Activated CD8-positive, alpha-beta memory T cell treated with anti-CD3 and anti-CD28 coated beads for 24 hours (primary cell): Measurements from ENCODE around the gene C1orf56.

Experiments used
- DNase-seq: peaks from one replicate; pipeline ENCODE4 v3.0.0-alpha.2; 2020

C1orf56 gene

DNA sequence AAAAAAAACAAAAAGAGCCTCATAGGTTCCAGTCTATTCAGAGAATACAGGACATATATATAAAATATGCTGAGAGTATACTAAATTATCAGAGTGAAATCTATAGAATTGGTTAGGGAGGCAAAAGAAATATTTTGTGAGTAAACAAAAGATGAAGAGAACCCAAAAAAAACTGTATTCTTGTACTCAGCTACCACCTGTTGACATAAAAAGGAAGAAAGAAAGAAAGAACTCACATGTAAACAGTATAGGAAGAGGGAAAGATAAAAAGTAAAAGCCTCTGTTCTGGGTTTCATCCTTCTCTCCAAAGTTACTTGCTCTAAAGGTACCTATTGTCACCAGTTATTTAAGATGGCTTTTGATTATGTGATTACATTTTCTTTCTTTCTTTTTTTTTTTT is 21.1 kb upstream of the C1orf56 start:
- DNase-seq = no peak

DNA sequence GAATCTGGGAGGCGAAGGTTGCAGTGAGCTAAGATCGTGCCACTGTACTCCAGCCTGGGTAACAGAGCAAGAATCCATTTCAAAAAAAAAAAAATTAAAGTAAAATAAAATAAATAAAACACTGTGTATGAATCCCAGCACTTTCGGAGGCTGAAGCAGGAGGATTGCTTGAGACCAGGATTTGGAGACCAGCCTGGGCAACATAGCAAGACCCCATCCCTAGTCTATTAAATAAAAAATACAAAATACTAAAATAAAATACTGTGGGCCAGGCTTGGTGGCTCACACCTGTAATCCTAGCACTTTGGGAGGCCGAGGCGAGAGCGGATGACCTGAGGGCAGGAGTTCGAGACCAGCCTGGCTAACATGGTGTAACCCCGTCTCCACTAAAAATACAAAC is 15.4 kb upstream of the C1orf56 start:
- DNase-seq = no peak

DNA sequence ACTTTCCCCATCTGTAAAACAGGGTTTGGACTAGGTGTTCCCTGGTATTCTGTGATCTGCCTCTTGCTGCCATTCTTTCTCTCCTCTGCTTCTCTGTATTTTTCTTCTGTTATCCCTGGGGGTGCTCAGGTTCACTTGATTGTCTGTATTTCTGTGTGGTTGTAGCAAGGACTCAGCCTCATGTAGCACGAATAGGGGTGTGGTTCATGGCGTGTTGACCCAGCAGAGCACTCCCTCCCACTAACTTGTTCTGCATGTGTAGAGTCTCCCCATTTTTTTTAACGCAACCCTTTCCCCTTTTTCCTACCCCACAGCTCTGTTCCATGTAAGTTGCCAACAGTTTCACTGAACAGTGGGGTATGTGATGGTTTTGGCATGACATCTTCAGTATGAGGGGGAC is 12.4 kb upstream of the C1orf56 start:
- no peak for DNase-seq

DNA sequence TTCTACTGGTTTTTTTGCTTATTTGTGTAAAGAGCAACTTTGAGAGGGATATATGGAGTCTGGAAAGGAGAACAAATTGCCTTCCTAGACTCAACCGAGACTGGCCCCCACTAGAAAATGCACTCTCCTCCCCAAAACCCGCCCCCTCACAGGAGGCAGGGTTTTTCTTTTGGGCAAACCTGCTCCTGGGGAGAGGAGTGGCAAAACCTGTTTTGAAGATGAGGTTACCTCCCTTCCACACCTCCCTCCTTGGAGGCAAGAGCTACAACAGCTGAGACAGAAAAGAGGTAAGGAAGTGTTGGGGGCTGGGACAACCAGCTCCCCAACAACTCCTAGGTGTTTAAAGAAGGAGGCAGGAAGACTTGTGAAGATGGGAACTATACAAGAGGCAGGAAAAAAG is 11.2 kb upstream of the C1orf56 start, which contains the start of gene BNIPL:
Gene BNIPL, plus strand, starts transcription at position 231 of the 400 bp plus-strand sequence. Its CDS starts 140 bp downstream, at position 371.
- no peak for DNase-seq

DNA sequence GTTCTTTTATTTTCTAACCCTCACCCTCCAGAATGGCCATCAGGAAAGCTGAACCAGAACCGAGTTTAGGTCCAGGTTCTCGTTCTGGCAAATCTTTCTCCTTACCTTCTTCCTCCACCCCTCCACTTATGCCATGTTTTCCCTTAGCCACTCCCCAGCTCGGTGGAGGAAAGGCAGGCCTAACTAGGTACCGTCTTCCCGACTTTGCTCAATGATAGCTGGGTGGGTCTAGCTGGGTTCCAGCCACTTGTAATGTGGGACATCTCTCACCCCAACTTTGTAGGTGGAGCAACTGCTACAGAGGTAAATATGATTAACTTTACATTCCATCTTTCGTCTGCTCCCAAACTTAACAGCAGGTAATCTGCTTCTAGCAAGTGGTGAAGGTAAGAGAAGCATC is 10.5 kb upstream of the C1orf56 start:
- DNase-seq = no peak

DNA sequence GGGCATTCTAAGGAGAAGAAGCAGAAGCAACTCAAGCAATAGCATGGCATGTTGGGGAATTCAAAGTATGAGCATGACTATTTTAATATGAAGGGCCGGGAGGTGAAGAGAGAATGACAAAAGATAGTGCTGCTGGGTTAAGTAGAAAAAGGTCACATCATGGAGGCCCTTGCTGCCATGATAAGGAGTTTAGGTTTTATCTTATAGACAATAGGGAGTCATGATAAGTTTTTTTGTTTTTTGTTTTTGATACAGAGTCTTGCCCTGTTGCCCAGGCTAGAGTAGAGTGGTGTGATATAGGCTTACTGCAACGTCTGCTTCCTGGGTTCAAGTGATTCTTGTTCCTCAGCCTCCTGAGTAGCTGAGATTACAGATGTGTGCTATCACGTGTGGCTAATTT is 8.0 kb upstream of the C1orf56 start:
- no peak for DNase-seq

DNA sequence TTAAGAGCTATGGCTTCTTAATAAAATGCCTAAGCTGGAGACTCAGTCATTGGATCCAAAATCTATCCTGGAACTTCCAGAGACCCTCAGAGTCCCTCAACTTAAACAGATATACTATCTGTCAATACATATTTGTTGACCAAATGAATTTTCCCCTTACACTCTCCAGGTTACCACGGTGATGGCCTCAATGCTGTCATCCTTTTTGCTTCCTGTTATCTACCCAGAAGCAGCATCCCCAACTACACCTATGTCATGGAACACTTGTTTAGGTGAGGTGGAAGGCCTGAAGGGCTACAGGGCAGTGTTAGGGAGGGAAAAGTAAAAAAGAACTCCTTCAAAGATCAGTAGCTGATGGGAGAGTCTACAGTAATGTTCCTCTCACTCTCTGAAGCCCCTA is 4.4 kb upstream of the C1orf56 start:
- no peak for DNase-seq

DNA sequence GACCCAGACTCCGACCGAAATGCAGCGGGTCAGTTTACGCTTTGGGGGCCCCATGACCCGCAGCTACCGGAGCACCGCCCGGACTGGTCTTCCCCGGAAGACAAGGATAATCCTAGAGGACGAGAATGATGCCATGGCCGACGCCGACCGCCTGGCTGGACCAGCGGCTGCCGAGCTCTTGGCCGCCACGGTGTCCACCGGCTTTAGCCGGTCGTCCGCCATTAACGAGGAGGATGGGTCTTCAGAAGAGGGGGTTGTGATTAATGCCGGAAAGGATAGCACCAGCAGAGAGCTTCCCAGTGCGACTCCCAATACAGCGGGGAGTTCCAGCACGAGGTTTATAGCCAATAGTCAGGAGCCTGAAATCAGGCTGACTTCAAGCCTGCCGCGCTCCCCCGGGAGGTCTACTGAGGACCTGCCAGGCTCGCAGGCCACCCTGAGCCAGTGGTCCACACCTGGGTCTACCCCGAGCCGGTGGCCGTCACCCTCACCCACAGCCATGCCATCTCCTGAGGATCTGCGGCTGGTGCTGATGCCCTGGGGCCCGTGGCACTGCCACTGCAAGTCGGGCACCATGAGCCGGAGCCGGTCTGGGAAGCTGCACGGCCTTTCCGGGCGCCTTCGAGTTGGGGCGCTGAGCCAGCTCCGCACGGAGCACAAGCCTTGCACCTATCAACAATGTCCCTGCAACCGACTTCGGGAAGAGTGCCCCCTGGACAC is 534 bp downstream of the C1orf56 start:
- DNase-seq = peak; percentile 86

DNA sequence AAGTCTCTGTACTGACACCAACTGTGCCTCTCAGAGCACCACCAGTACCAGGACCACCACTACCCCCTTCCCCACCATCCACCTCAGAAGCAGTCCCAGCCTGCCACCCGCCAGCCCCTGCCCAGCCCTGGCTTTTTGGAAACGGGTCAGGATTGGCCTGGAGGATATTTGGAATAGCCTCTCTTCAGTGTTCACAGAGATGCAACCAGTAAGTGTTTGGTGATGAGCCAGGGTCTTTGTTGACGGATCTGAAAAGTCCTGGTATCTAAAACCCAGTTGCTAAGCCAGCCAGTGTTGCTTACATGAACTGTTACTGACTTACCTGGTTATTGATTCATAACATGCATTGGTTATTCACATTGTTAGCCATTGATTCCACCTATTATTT is 1.1 kb downstream of the C1orf56 start:
- no peak for DNase-seq

DNA sequence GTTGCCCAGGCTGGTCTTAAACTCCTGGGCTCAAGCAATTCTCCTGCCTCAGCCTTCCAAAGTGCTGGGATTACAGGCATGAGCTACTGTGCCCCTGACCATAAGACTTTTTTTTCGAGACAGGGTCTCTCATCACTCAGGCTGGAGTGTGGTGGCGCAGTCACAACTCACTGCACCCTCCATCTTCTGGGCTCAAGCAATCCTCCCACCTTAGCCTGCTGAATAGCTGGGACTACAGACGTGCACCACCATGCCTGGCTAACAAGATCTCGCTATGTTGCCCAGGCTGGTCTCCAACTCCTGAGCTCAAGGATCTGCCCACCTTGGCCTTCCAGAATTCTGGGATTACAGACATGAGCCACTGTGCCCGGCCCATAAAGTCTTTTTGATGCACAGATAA is 1.9 kb downstream of the C1orf56 start:
- no peak for DNase-seq

DNA sequence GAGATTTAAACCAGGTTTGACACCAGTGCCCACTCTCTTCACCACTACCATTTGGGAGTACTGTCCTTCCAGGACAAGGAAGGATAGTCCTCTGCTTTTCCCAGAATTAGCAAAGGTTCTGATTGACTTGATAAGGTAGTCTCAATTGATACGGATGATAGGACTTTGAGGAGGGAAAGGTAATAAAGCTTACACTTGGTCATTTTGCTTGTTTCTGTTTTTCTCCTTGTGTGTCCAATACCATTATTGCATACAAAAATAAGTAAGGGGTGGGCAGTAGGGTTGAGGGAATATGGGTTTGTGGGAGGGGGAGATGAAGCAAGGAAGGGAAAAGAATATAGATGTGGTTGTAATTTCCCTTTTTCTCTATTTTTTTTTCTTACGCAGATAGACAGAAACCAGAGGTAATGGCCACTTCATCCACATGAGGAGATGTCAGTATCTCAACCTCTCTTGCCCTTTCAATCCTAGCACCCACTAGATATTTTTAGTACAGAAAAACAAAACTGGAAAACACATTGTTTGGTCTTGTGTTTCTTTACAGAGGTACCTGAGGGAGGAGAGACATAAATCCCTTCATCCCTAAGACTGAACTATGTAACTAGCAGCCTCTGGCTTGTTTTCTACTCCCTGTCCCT is 2.6 kb downstream of the C1orf56 start:
- no peak for DNase-seq

DNA sequence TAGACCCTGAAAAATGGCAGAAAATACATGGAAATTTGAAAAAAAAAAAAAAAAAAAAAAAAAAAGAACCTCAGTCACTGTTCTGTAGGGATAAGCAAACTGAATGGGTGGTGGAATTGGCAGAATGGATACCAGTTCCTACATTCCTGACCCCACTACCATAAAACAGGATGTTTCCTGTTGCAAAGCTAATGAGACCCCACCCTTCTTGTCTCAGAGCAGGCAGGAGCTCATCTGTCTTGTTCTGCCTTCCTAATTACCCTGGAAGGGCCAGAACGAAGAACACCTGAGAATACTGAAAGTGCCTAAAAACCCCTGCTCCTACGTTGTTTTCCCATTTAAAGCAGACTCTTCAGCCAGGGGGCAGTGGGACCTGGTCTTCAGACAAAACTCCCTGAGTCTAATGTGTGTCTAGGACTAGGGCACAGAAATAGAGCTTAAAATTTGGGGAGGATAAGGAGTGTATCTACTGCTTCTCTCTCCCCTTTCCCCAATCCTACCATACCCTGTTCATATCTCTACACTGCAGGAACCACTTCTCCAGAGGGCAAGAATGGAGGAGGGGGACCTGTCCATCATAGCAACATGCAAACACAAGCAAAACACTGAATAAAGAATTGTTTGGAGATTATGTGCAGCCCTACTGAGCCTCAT is 3.9 kb downstream of the C1orf56 start:
- DNase-seq = no peak

DNA sequence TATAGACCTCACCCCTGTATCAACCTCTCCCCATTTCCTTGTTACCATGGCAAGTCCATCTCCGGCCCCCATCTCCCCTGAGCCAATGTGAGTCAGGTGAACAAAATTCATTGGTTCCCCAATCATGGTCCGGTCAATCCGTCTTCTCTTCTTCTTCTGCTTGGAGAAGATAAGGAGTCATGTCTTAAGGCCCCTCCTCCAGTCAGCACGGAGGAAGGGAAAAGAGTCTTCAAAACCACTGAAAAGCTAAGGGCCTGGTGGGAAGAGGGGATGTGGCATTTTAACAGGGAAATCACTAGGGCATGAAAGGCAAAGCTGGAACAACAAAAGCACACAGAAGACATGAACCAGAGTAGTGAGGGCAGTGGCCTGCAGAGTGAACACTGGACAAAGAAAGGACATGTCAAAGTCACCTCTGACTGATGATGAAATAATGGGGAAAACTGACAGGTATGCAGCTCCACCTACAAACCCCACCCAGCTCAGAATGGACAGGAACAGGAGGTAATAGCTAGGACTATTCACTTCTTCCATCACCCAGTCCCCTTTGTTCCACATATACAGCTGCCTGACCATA is 7.5 kb downstream of the C1orf56 start:
- DNase-seq = no peak

DNA sequence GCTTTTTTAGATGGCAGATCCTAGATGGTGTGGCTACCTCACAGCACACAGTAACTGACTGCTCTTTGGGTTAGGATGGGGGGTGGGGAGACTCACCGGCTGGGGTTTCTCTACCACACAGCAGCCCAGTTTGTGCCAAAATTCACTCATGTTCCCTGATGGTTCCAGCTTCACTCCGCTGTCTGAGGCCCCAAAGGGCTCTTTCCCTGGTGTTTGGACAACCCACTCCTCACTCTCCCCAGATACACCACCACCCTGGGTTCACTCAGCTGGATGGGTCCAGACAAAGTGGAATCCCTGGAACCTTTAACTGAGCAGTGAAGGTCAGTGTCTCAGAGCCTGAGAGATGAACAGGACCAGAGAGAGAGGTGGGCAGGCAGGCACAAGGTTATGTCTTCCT is 8.0 kb downstream of the C1orf56 start:
- DNase-seq = no peak

DNA sequence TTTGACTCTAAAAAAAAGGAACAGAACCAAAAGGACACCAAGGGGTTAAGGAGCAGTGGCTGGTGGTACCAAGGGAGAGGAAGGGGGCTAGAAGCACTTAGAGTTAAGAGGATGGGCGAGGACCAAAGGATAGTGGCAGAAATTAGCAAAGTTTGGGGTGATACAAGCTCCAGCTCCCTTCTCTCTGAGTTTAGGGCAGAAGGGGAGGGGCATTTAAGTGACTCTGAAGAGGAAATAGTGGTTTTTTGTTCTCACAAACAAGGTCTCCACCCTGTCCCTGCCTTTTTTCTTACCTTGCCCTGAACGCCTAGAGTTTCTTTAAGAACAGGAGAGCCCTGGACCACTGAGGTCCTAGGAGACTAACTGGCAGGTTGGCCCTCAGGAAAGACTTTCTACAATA is 8.6 kb downstream of the C1orf56 start:
- DNase-seq = no peak

DNA sequence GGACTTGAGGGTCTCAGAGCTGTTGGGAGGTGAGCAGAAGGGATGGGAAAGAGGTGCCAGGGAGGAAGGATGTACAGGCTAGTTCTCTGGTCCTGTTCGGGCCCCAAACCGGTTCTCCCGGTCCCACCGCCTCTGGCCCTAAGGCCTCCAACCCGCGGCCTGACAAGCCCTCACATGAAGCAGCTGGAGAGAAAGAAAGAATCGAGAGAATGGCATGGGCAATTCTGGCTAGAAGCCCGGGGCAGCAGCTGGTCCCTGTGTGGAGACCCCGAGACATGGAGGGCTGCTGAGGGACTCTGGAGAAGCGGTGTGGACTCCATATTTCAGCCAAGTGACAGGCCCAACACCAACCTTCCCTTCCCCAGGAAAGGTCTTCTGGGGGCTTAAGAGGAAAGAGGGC is 11.1 kb downstream of the C1orf56 start:
- no peak for DNase-seq

DNA sequence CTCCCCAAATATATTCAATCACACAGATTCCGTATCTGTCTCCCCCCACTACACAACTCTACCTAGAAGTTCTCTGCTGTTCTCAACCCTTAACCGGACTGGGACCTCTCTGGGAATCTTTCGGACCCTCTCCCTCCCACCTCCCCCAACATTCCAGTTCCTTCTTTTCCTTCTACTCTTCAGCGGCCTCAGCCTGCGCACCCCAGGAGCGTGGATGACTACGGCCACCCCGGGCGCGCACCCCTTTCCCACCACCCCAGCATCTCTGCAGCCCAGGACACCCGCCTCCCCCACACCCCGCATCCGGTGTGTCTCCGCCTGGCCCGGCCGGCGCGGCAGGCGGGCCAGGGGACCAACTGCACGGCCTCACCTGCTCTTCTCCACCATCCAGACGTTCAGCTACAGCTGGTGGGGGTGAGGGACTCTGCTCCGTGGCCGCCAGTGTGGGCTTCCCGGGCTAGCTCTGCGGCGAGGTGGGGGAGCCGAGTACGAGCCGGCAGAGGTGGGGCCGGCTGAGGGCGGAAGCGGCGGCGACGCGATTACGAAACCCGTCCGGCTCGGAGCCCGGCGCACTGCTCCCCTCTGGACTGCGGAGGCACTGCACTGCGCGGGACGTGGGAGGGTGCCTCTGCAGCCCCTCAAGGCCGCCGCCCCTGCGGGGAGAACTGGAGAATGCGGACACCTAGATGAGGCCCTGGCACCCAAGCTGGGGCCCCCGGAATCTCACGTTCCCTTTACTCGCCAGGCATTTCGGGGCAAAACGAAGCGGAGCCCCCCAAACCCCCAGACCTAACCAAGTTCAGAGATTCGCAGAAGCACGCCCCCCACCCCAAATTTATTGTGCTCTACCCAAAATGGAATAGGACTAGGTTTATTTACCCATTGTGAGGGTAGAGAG is 11.8 kb downstream of the C1orf56 start, which contains the start of gene CDC42SE1:
Gene CDC42SE1, minus strand, starts transcription at position 514 of the 898 bp plus-strand sequence. CDS start 3,892 bp downstream, outside the sequence.
- DNase-seq = peak; percentile 91

DNA sequence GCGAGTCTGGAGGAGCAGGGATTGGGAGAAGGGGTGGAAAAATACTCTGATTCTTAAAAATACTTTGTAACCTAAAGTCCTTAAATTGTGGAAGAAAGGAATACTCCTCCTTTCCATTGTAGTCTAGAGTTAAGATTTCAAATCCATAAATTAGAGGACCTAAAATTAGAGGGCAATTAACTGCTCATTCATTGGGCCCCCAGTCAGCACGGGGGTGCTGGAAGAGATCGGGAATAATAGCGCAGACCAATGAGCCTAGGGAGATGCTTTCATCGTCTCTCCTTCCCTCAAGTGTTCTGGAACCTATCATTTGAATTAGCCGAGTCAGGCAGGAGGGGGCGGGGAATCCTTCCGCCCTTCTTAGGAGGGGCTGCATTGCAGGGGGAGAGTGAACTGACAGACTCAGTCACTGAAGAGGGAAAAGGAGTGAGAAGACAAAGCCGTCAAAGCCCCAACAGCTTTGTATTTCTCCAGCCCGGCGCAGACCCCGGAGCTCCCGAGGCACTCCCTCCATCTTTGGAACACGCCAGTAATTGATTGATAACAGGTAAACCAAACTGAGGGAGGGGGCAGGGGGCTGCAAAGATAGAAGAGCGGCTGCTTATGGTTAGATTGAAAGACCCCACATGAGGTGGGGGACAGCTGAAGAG is 12.6 kb downstream of the C1orf56 start, which contains the start of gene MLLT11:
Gene MLLT11, plus strand, starts transcription at position 391 of the 650 bp plus-strand sequence. CDS start 6,828 bp downstream, outside the sequence.
- DNase-seq = peak; percentile 71

DNA sequence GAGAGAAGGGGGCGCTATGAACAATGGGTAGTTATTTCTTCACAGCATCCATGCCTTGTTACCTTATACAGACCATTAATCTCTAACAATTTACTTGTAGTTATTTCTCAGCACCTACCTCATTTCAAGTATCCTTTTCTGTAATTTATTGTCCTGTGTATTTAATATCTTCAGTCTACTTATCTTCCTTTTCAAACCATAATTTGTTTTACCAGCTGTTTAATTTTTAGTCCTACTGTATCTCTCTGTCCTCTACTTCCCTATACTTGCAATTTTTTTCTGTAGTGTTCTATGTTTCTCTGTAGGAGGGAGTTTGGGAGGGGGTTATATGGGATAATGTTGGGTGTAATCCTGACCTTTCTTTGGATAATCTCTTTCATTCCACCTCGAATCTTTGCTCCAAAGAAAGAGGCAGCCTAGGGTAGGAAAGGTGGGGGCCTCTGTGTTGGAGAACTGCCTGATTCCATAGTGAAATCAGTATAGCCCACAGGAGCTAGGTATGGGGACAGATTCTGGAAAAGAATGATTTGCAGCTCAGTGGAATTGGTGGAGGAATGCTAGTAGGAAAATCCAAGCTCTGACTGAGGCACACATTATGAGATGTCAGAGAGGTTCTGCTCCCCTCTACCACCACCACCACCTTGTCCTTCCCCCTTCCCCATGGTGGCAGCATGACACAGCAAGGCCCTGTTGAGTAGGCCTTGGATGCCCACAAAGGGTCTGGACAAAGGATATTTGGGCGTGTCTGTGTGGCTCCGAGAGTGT is 13.3 kb downstream of the C1orf56 start:
- DNase-seq = no peak

DNA sequence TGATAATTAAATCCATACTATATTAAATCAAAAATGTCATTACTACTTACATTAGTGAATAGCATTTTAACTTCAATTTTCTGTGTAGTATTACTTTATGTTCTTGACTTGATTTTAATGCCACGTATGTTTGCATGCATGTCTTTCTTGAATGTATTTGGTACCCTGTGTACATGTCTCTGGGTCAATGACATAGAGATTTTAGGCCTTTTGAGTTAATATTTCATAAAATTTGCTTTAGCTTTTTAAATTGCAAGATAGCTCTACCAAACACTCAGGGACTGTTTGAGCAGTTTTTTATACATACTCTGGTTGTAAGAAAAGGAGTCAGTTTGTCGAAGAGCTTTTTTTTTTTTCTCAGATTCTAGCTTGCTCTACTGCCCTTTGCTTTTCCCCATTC is 14.2 kb downstream of the C1orf56 start:
- DNase-seq = no peak

DNA sequence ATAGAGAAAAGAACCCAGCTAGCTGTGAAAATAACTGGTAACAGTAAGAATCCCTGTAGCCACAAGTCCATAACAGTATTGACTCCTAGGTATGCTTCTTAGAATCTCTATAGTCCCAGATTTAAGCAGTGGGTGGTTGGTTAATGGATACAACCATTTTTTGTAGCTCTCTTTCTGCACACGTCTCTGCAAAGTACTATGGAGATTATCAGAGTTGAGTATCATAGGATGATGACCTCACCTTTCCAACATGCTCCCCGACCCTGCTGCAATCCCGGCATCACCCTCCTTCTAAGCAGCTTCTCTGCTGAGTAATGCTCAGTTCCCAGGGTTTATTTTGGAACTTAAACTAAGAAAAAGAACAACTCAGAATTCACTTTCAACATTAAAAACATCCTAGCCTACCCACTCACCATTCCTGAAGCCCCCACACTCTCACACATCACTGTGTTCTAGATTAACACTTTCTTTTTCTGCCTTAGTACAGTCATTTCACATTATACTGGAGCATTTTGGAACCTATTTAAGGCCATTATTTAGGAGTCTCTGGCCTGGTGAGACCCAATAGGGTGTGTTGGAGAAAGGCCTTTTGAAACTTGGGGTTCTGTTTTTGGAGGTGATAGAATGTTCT is 15.3 kb downstream of the C1orf56 start:
- DNase-seq = no peak
